ENCODE results near the gene NDOR1.

GRCh38 chr9:137178201-137178938, 27.1 kb upstream of the NDOR1 start:
- TF ChIP-seq POLR2A (IDR thresholded peaks at IDR 0.05): no peak
- no peak for TF ChIP-seq CTCF (IDR thresholded peaks at IDR 0.05)
